ENCODE results near the gene WAC. TPM values are rescaled to one million over a fixed set of nuclear protein-coding genes. Genes with fewer than 3 reads are reported as not detected.

Gene WAC
- total RNA-seq, 3 donors from 2014 or later (not counting 1 experiment from before 2014, with no cell fraction given), result 225 to 245 (median 226) TPM

DNA sequence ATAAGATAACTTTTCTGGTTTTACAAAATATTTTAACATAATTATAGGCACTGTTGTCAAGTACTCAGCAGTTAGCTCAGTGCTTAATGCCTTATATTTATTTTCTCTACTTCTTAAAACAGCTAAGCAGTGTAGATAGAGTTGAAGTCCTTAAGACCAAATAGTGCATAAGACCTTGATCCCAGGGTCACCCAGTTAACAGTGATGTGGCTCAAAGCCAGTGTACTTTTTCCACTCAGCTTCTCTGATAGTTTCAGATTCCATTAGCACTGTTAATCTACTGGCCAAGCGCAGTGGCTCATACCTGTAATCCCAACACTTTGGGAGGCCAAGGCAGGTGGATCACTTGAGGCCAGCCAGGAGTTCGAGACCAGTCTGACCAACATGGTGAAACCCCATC, 83.6 kb downstream of the WAC start:
- Mint-ChIP-seq H3K36me3 (peaks cover 13% of the 10 kb centered on the region), H3K4me1 (peaks cover 14% of the 10 kb centered on the region in 2 donors), H3K27me3 (ENCODE audit: low read depth in 2 of 2) (no peaks in the 10 kb centered on the region), H3K9me3 (no peaks in the 10 kb centered on the region), H3K4me3 (no peak overlapping the region), H3K27ac (peak overlapping the region in 1 of 2 donors; percentile 29)
- H3K27me3 ChIP-seq (ENCODE audit: control insufficient read depth, insufficient read depth, low read length), result no peaks in the 10 kb centered on the region
- H3K9me3 ChIP-seq (ENCODE audit: control insufficient read depth, insufficient read depth, low read length), result no peaks in the 10 kb centered on the region
- no peaks in the 10 kb centered on the region for H3K4me1 ChIP-seq (ENCODE audit: control insufficient read depth, insufficient read depth, low read length)
- DNase-seq (no peak), ATAC-seq (no peak)
- WGBS (ENCODE audit: insufficient coverage), result 88% methylated on average over 2 of the region's 2 CpGs
- H3K27ac ChIP-seq (ENCODE audit: low read length), result no peak overlapping the region
- TF ChIP-seq, protein P1, sequence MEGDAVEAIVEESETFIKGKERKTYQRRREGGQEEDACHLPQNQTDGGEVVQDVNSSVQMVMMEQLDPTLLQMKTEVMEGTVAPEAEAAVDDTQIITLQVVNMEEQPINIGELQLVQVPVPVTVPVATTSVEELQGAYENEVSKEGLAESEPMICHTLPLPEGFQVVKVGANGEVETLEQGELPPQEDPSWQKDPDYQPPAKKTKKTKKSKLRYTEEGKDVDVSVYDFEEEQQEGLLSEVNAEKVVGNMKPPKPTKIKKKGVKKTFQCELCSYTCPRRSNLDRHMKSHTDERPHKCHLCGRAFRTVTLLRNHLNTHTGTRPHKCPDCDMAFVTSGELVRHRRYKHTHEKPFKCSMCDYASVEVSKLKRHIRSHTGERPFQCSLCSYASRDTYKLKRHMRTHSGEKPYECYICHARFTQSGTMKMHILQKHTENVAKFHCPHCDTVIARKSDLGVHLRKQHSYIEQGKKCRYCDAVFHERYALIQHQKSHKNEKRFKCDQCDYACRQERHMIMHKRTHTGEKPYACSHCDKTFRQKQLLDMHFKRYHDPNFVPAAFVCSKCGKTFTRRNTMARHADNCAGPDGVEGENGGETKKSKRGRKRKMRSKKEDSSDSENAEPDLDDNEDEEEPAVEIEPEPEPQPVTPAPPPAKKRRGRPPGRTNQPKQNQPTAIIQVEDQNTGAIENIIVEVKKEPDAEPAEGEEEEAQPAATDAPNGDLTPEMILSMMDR (IDR thresholded peaks at IDR 0.05), result no peak
- H3K36me3 ChIP-seq (ENCODE audit: control insufficient read depth, insufficient read depth, low read length), result peaks cover 84% of the 10 kb centered on the region
- intact Hi-C loops (cut with micrococcal nuclease), result no loop called here
- no peak overlapping the region for H3K4me3 ChIP-seq (ENCODE audit: low read length)

DNA sequence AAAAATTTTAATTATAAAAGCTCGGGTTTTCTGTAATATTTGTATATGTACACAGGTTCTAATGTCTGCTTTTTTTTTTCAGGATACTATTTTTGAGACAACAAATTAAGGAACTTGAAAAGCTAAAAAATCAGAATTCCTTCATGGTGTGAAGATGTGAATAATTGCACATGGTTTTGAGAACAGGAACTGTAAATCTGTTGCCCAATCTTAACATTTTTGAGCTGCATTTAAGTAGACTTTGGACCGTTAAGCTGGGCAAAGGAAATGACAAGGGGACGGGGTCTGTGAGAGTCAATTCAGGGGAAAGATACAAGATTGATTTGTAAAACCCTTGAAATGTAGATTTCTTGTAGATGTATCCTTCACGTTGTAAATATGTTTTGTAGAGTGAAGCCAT, 86.5 kb downstream of the WAC start:
- H3K27ac Mint-ChIP-seq, result peak overlapping the region in 1 of 2 donors; percentile 45
- H3K9me3 Mint-ChIP-seq, result no peaks in the 10 kb centered on the region
- peaks cover 61% of the 10 kb centered on the region for H3K36me3 ChIP-seq (ENCODE audit: control insufficient read depth, insufficient read depth, low read length)

DNA sequence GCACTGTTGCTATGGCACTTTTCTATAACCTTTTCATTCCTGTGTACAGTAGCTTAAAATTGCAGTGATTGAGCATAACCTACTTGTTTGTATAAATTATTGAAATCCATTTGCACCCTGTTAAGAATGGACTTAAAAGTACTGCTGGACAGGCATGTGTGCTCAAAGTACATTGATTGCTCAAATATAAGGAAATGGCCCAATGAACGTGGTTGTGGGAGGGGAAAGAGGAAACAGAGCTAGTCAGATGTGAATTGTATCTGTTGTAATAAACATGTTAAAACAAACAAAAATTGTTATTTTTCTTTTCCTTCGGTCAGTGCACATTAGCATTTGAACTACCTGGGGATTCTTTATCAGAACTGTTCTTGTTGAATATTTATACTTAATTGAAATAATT, 87.3 kb downstream of the WAC start:
- H3K4me1 ChIP-seq (ENCODE audit: control insufficient read depth, insufficient read depth, low read length), result no peaks in the 10 kb centered on the region
- no peak overlapping the region for H3K4me3 ChIP-seq (ENCODE audit: low read length)
- no peak overlapping the region for H3K27ac ChIP-seq (ENCODE audit: low read length)
- peaks cover 53% of the 10 kb centered on the region for H3K36me3 ChIP-seq (ENCODE audit: control insufficient read depth, insufficient read depth, low read length)
- no peak for DNase-seq
- H3K27ac Mint-ChIP-seq, result peak overlapping the region; percentile 27 to 39
- H3K9me3 Mint-ChIP-seq, result no peaks in the 10 kb centered on the region
- H3K9me3 ChIP-seq (ENCODE audit: control insufficient read depth, insufficient read depth, low read length), result no peaks in the 10 kb centered on the region
- peaks cover 7 to 15% of the 10 kb centered on the region in 2 donors for H3K4me1 Mint-ChIP-seq
- ATAC-seq, result no peak
- no peaks in the 10 kb centered on the region for H3K36me3 Mint-ChIP-seq
- TF ChIP-seq, protein P1 (IDR thresholded peaks at IDR 0.05), result no peak
- no peak overlapping the region for H3K4me3 Mint-ChIP-seq
- no peaks in the 10 kb centered on the region for H3K27me3 ChIP-seq (ENCODE audit: control insufficient read depth, insufficient read depth, low read length)
- intact Hi-C loops (cut with micrococcal nuclease), result loop anchor here (10.0 kb wide), 2 partner anchors 185 to 685 kb away; no protein-coding TSS in a partner anchor
- 44% methylated on average over 1 of the region's 2 CpGs for WGBS (ENCODE audit: insufficient coverage)
- no peaks in the 10 kb centered on the region for H3K27me3 Mint-ChIP-seq (ENCODE audit: low read depth in 2 of 2)

More for the DNA sequence above, 86.5 kb downstream of the WAC start:
- no peak for DNase-seq
- Mint-ChIP-seq H3K36me3 (no peaks in the 10 kb centered on the region), H3K4me3 (no peak overlapping the region), H3K4me1 (peaks cover 0 to 8% of the 10 kb centered on the region in 2 donors), H3K27me3 (ENCODE audit: low read depth in 2 of 2) (no peaks in the 10 kb centered on the region)
- 88% methylated on average over 3 of the region's 4 CpGs for WGBS (ENCODE audit: insufficient coverage)
- TF ChIP-seq, protein P1 (IDR thresholded peaks at IDR 0.05), result no peak
- no peak overlapping the region for H3K4me3 ChIP-seq (ENCODE audit: low read length)
- no peaks in the 10 kb centered on the region for H3K4me1 ChIP-seq (ENCODE audit: control insufficient read depth, insufficient read depth, low read length)
- no peaks in the 10 kb centered on the region for H3K9me3 ChIP-seq (ENCODE audit: control insufficient read depth, insufficient read depth, low read length)
- H3K27me3 ChIP-seq (ENCODE audit: control insufficient read depth, insufficient read depth, low read length), result no peaks in the 10 kb centered on the region
- no peak for ATAC-seq
- intact Hi-C loops (cut with micrococcal nuclease), result no loop called here
- H3K27ac ChIP-seq (ENCODE audit: low read length), result no peak overlapping the region

GRCh38 chr10:28623483-28623882, 90.6 kb downstream of the WAC start:
- Mint-ChIP-seq H3K27ac (peak overlapping the region; percentile 64 to 68), H3K9me3 (no peaks in the 10 kb centered on the region), H3K4me3 (no peak overlapping the region), H3K4me1 (peaks cover 12 to 21% of the 10 kb centered on the region in 2 donors), H3K36me3 (no peaks in the 10 kb centered on the region), H3K27me3 (ENCODE audit: low read depth in 2 of 2) (peaks cover 0 to 2% of the 10 kb centered on the region in 2 donors)
- Histone ChIP-seq H3K4me1 (ENCODE audit: control insufficient read depth, insufficient read depth, low read length) (no peaks in the 10 kb centered on the region), H3K36me3 (ENCODE audit: control insufficient read depth, insufficient read depth, low read length) (peaks cover 21% of the 10 kb centered on the region), H3K9me3 (ENCODE audit: control insufficient read depth, insufficient read depth, low read length) (no peaks in the 10 kb centered on the region), H3K4me3 (ENCODE audit: low read length) (no peak overlapping the region), H3K27me3 (ENCODE audit: control insufficient read depth, insufficient read depth, low read length) (no peaks in the 10 kb centered on the region), H3K27ac (ENCODE audit: low read length) (no peak overlapping the region)
- TF ChIP-seq, protein P1 (IDR thresholded peaks at IDR 0.05), result no peak
- intact Hi-C loops (cut with micrococcal nuclease), result loop anchor here (10.0 kb wide), 2 partner anchors 189 to 681 kb away; no protein-coding TSS in a partner anchor
- ATAC-seq, result no peak
- 99% methylated on average over 7 of the region's 7 CpGs for WGBS (ENCODE audit: insufficient coverage)
- no peak for DNase-seq

Measured in natural killer cell (primary cell).